Dendritic cell treated with granulocyte-macrophage colony-stimulating factor and Interleukin-4, amounts not matched to agents 40 ng/mL and 50 ng/mL, for 4 days (primary cell): ENCODE results near the gene BICC1.

ENCODE experiments used
- H3K27ac Mint-ChIP-seq: one replicate; pipeline ENCODE4 v1.8.0; 2022; ENCODE audit warnings: mild to moderate bottlenecking, mixed read lengths
- H3K27me3 Mint-ChIP-seq: one replicate; pipeline ENCODE4 v1.8.0; 2022; ENCODE audit warnings: mild to moderate bottlenecking, mixed read lengths
- H3K36me3 Mint-ChIP-seq: one replicate; pipeline ENCODE4 v1.8.0; 2022; ENCODE audit warnings: low read depth, mixed read lengths
- H3K4me1 Mint-ChIP-seq: one replicate; pipeline ENCODE4 v1.8.0; 2022; ENCODE audit warnings: low read depth, mixed read lengths
- H3K4me3 Mint-ChIP-seq: one replicate; pipeline ENCODE4 v1.8.0; 2022; ENCODE audit warnings: mild to moderate bottlenecking, moderate library complexity, mixed read lengths
- H3K9me3 Mint-ChIP-seq: one replicate; pipeline ENCODE4 v1.8.0; 2022; ENCODE audit warnings: mixed read lengths
- intact Hi-C: fragments of 100-400 bp; cut with micrococcal nuclease; formaldehyde crosslinking; loops from one replicate; pipeline ENCODE4 v1.15.0; 2022

The BICC1 gene

DNA sequence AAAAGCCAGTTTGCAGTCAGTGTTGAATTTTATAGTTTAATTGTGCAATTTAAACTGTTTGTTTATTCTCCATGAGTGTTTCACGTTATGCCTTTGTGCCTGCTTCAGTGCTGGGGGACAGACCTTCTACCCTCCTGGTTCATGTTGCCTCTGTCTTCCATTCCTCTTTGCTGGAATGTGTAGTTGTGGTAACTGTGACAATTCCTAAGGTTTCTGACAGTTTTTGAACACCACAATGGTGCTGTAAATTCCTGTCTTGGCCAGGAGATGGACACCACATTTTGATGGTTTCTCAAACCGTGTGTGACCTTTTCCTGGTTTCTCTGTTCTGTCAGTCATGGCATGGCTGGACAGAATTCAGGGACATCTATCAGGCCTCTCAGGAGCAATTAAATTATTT lies 201.7 kb downstream of the BICC1 start:
- H3K4me1 Mint-ChIP-seq = no peaks in the 10 kb centered on the region
- no peaks in the 10 kb centered on the region for H3K9me3 Mint-ChIP-seq
- H3K27ac Mint-ChIP-seq = no peak overlapping the region
- H3K36me3 Mint-ChIP-seq = no peaks in the 10 kb centered on the region
- intact Hi-C loops = no loop called here
- H3K27me3 Mint-ChIP-seq = no peaks in the 10 kb centered on the region
- H3K4me3 Mint-ChIP-seq = no peak overlapping the region

DNA sequence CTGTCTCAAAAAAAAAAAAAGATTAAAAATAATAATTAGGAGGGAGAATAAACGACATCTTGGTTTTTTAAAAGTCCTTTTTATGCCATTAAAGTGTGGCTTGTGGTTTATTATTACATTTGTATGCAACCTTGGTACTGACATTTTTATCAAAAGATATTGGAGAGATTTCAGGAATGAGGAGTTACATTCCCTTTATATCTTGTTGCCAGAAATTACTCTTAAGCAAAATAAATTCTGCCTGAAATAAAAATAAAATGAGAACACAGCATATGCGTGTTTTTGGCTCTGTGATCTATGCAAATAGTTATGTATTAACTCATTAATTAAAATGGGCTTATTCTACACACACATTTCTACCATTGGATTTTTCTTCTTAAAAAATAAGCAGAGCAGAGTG lies 202.4 kb downstream of the BICC1 start:
- H3K4me3 Mint-ChIP-seq = no peak overlapping the region
- no peak overlapping the region for H3K27ac Mint-ChIP-seq
- no peaks in the 10 kb centered on the region for H3K4me1 Mint-ChIP-seq
- no peaks in the 10 kb centered on the region for H3K9me3 Mint-ChIP-seq
- intact Hi-C loops = no loop called here
- no peaks in the 10 kb centered on the region for H3K27me3 Mint-ChIP-seq
- H3K36me3 Mint-ChIP-seq = no peaks in the 10 kb centered on the region

DNA sequence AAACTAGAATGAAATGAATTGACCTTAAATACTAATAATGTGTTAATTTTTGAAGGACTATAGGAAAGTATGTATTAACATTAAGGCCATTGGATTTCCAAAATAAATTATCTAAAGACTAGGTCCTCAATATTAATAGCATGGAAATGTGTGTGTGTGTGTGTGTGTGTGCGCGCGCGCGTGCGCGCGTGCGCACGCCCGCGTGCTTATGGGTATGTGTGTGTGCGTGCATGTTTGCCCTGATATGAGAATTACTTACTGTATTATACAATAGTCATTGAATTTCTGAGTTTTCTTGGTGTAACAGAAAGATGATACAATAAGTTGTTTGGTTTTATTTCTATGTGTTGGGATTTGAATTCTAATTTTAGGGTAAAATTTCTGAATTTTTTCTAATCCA lies 205.9 kb downstream of the BICC1 start:
- intact Hi-C loops = no loop called here
- H3K36me3 Mint-ChIP-seq = no peaks in the 10 kb centered on the region
- no peak overlapping the region for H3K27ac Mint-ChIP-seq
- no peaks in the 10 kb centered on the region for H3K9me3 Mint-ChIP-seq
- H3K4me3 Mint-ChIP-seq = no peak overlapping the region
- H3K4me1 Mint-ChIP-seq = peaks cover 4% of the 10 kb centered on the region
- peaks cover 2% of the 10 kb centered on the region for H3K27me3 Mint-ChIP-seq

DNA sequence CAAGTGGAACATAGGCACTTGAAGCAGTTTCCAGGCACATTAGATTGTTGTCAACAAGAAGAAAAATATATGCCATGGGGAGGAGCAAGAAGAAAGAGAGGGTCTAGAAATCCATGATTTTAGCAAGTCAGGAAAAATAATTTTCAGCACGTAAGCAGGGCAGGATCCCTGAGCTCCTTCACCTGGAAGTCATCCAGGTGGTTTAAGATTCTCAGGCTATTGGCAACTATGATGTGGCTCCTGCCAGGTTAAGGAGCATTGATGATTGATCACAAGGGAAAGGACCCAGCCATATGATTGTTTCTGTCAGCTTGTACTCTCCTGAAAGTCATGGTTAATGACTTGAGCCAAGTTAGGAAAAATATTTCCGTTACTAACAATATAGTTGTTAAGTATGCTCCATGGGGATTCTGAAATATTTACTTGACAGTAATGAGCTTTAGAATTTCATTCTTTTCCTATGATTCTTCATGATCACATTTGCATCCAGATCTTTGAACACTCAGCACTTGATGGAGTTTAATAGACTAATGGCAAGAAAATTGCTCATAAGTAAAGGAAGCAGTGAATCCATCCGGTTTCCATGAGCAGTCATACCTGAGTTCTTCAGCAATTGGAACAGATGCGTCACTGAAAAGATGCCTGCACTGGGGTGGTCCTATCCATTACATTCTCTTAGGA lies 209.1 kb downstream of the BICC1 start:
- no peaks in the 10 kb centered on the region for H3K36me3 Mint-ChIP-seq

DNA sequence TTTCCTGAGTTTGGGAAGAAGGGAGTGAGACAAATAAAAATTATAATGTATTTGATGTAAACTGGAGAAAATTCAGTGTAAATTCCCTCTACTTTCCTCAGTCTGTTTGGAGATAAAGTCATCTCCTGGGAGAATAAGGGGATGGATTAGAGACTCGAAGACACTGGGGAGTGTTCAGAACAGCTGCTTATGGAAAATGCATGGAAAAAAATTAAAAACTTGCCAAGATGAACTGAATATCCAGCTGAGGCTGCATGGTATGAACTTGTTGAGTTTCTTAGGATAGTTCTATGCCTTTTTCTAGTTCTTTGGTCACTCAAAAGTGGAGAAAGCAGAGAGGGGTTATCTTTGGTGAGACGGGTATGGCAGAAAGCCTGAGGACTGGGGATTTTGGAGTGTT lies 210.5 kb downstream of the BICC1 start:
- no peaks in the 10 kb centered on the region for H3K36me3 Mint-ChIP-seq
- H3K27ac Mint-ChIP-seq = no peak overlapping the region
- H3K27me3 Mint-ChIP-seq = peaks cover 2% of the 10 kb centered on the region
- intact Hi-C loops = no loop called here
- H3K9me3 Mint-ChIP-seq = no peaks in the 10 kb centered on the region
- peaks cover 13% of the 10 kb centered on the region for H3K4me1 Mint-ChIP-seq
- H3K4me3 Mint-ChIP-seq = no peak overlapping the region

More for the DNA sequence above, 209.1 kb downstream of the BICC1 start:
- no peak overlapping the region for H3K27ac Mint-ChIP-seq
- no peaks in the 10 kb centered on the region for H3K9me3 Mint-ChIP-seq
- intact Hi-C loops = no loop called here
- H3K4me1 Mint-ChIP-seq = peaks cover 13% of the 10 kb centered on the region
- peaks cover 2% of the 10 kb centered on the region for H3K27me3 Mint-ChIP-seq
- H3K4me3 Mint-ChIP-seq = no peak overlapping the region

DNA sequence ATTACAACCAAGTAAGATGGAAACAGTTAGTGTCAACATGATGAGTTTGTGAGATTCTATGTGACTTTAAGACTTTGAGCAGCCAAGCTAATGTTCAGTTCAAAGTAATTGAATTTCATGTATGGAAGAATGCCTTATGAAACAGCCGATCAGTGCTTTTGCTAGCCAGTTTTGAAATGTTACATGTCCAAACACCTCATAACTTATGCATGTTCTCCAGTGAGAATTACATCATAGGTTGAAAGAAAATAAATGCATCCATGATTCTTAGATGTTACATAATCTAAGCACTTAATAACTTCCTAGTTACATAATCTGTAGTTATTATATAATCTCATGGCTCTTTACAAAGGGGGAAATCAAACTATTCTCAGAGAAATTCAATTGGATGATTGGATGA lies 211.3 kb downstream of the BICC1 start:
- Mint-ChIP-seq H3K27ac (no peak overlapping the region), H3K4me1 (peaks cover 13% of the 10 kb centered on the region), H3K27me3 (peaks cover 2% of the 10 kb centered on the region), H3K36me3 (no peaks in the 10 kb centered on the region), H3K9me3 (no peaks in the 10 kb centered on the region), H3K4me3 (no peak overlapping the region)
- intact Hi-C loops = no loop called here

DNA sequence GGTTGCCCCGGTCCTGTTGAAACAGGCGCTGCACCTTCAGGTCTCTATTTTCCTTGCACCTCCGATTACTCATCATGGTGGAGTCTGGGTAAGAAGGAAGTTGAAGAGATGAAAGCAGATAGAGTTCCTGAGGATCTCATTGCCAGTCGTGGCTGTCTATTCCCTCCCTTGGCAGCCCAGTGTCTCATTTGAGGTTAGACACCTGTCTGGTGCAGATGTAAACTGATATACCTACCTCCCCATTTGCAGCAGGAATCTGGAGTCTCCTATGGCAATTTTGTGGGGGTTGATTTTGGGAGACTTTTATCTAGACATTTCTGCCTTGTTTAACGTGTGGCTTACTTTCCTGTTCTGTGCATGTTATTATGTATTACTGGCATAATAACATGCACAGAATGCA lies 212.1 kb downstream of the BICC1 start:
- intact Hi-C loops = no loop called here
- H3K9me3 Mint-ChIP-seq = peaks cover 8% of the 10 kb centered on the region
- no peaks in the 10 kb centered on the region for H3K36me3 Mint-ChIP-seq
- peaks cover 13% of the 10 kb centered on the region for H3K4me1 Mint-ChIP-seq
- H3K27me3 Mint-ChIP-seq = peaks cover 2% of the 10 kb centered on the region
- H3K4me3 Mint-ChIP-seq = no peak overlapping the region
- H3K27ac Mint-ChIP-seq = no peak overlapping the region

DNA sequence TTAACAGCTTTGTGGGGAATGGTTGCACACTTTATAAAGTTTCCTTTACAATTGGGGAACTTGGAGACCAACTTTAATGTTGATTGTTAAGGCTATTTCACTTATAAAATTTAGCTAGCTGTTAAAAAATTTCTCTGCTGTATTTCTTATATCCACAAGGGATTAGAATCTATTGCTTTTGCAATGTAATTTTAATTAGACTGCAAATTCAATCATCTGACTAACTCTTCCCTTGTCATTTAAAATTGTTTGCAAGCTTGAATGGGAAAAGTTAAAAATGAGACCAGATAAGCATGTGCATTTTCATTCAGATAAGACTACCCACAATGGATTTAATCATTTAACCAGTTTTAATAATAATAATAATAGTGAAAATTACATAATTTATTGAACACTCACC lies 213.2 kb downstream of the BICC1 start:
- Mint-ChIP-seq H3K27me3 (peaks cover 2% of the 10 kb centered on the region), H3K4me3 (no peak overlapping the region), H3K36me3 (no peaks in the 10 kb centered on the region), H3K9me3 (peaks cover 19% of the 10 kb centered on the region), H3K4me1 (peaks cover 13% of the 10 kb centered on the region), H3K27ac (no peak overlapping the region)
- intact Hi-C loops = no loop called here

DNA sequence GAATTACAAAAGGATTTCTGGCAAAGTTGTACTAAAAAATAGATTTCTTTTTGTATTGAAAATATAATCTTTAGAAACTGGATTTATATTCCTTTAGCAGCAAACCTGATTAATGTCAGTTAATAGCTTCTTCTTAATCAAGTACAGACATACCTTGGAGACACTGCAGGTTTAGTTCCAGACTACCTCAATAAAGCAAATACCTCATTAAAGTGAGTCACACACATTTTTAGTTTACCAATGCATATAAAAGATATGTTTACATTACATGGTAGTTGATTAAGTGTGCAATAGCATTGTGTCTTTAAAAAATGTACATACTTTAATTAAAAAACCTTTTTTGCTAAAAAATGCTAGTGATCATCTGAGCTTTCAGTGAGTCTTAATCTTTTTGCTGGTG lies 215.0 kb downstream of the BICC1 start:
- peaks cover 13% of the 10 kb centered on the region for H3K4me1 Mint-ChIP-seq
- H3K9me3 Mint-ChIP-seq = peaks cover 29% of the 10 kb centered on the region
- peaks cover 2% of the 10 kb centered on the region for H3K27me3 Mint-ChIP-seq
- H3K4me3 Mint-ChIP-seq = no peak overlapping the region
- H3K36me3 Mint-ChIP-seq = no peaks in the 10 kb centered on the region
- H3K27ac Mint-ChIP-seq = no peak overlapping the region
- intact Hi-C loops = no loop called here

DNA sequence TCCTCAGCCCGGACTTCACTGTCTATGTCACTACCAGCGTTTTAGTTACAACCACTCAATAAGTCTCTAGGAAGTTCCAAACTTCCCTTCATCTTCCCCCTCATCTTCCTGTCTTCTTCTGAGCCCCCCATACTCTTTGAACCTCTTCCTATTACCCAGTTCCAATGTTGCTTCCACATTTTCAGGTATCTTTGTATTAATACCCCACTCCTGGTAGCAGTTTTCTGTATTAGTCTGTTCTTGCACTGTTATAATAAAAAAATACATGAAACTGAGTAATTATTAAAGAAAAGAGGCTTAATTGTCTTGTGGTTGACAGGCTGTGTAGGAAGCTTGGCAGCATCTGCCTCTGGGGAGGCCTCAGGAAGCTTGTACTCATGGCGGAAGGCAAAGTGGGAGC lies 218.6 kb downstream of the BICC1 start:
- H3K4me1 Mint-ChIP-seq = no peaks in the 10 kb centered on the region
- peaks cover 29% of the 10 kb centered on the region for H3K9me3 Mint-ChIP-seq
- no peak overlapping the region for H3K4me3 Mint-ChIP-seq
- H3K27ac Mint-ChIP-seq = no peak overlapping the region
- H3K36me3 Mint-ChIP-seq = no peaks in the 10 kb centered on the region
- no peaks in the 10 kb centered on the region for H3K27me3 Mint-ChIP-seq
- intact Hi-C loops = no loop called here

DNA sequence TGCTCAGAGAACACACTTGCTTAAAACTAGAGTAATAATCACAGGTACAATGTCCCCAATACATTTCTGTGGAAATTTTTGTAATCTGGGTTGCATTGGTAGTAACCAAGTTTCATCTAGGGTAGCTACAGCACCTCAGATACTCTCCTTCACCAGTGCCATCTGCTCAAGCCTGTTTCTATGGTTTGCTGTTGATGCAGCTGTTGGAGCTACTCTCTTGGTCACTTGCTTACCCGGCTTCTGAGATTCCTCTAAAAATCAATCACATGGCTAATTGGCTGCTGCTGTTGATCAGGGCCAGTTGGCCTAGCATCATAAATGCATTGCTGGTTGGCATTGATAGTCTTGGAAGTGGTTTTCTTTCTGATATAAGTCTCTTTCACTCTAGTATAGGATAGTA lies 220.8 kb downstream of the BICC1 start:
- no peak overlapping the region for H3K4me3 Mint-ChIP-seq
- H3K27ac Mint-ChIP-seq = no peak overlapping the region
- peaks cover 29% of the 10 kb centered on the region for H3K9me3 Mint-ChIP-seq
- intact Hi-C loops = no loop called here
- no peaks in the 10 kb centered on the region for H3K4me1 Mint-ChIP-seq
- no peaks in the 10 kb centered on the region for H3K36me3 Mint-ChIP-seq
- H3K27me3 Mint-ChIP-seq = no peaks in the 10 kb centered on the region

DNA sequence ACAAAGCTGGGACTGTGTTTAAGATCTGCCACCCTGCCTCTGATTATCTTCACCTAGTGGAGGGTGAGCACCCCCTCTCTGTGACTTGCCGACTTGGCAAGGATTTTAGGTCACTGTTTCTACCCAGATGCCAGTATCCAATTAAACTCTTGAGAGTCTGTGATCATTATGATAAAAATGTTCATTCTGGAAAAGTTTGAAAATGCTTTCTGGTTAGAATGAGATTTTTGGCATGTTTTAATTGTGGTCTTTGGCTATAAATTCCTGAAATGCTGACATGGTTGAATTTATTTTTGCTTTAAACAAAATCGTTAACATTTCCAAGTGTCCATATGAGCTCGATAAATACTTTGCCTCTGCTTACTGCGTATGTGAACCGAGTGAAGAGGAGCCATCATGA lies 221.4 kb downstream of the BICC1 start:
- Mint-ChIP-seq H3K27me3 (no peaks in the 10 kb centered on the region), H3K27ac (no peak overlapping the region), H3K36me3 (no peaks in the 10 kb centered on the region), H3K9me3 (peaks cover 28% of the 10 kb centered on the region), H3K4me3 (no peak overlapping the region), H3K4me1 (no peaks in the 10 kb centered on the region)
- intact Hi-C loops = no loop called here

DNA sequence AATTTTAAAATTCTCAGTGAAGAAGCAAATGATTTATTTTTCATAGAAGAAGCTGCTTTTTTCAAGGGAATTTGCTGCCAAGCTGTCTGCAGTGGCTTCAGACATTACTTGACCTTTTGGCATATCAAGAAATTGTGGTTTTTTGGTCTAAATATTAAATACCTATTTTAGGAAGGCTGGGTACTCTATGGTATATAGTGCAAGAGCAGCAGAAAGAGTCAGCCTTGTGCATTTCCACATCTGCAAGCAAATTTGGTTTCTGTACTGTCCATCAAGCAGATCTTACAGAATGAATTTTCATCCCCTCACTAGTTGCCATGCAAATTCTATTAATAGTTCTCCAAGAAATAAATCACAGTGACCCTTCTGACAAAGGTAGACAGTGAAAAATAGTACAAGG lies 222.0 kb downstream of the BICC1 start:
- H3K36me3 Mint-ChIP-seq = no peaks in the 10 kb centered on the region
- H3K4me3 Mint-ChIP-seq = no peak overlapping the region
- H3K27ac Mint-ChIP-seq = no peak overlapping the region
- intact Hi-C loops = no loop called here
- H3K27me3 Mint-ChIP-seq = no peaks in the 10 kb centered on the region
- H3K9me3 Mint-ChIP-seq = peaks cover 23% of the 10 kb centered on the region
- H3K4me1 Mint-ChIP-seq = no peaks in the 10 kb centered on the region

DNA sequence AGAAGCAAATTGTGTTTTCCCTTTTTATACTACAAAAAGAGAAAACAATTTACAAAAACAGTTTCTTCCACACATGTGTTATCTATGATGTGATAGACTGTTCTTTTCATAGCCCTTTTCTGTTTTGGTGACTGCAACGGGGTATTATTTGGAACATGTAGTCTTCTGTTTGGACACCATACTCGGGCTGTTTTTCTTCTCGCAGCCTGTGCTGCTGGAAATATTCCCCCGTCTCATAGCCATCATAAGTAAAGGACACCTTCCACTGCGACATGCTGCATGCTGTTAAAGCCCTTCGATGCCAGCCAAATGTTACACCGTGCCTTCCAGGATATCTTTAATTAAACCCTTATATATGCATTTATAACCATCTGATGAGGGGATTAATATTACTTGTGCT lies 222.4 kb downstream of the BICC1 start:
- peaks cover 18% of the 10 kb centered on the region for H3K9me3 Mint-ChIP-seq
- intact Hi-C loops = no loop called here
- no peak overlapping the region for H3K27ac Mint-ChIP-seq
- no peak overlapping the region for H3K4me3 Mint-ChIP-seq
- no peaks in the 10 kb centered on the region for H3K27me3 Mint-ChIP-seq
- H3K4me1 Mint-ChIP-seq = no peaks in the 10 kb centered on the region
- H3K36me3 Mint-ChIP-seq = no peaks in the 10 kb centered on the region

DNA sequence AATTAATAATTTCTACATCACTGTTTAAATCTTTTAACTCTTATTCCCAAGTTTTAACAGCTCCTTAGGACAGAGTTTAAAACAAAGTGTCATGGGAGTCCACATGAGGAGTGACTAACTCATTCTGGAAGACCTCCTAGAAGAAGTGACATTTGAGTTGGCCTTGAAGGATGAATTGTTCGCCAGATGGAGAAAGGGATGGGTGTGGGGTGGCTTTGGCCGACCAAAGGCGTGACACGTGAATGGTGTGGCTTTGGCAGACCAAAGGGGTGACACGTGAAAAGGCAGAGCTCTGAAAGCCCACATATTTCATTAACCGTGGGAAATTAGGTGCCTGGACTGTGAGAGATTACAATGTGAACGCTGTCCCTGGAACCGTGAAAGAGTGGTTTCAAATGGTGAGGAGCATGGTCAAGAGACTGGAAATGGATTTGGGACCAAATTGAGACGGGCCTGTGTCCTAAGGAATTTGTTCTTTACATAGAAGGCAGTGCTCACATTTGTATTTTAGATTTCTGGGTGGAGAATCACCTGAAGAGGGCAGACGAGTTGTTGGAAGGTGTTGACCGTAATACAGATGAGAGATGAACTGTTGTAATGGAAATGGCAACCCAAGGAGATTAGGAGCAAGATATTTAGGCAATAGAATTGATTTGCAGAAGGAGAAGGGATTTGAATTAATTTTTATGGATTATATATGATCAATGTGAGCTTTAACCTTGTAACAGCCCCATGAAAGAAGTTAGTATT lies 228.1 kb downstream of the BICC1 start:
- H3K27ac Mint-ChIP-seq = no peak overlapping the region
- H3K36me3 Mint-ChIP-seq = no peaks in the 10 kb centered on the region
- intact Hi-C loops = no loop called here
- no peaks in the 10 kb centered on the region for H3K9me3 Mint-ChIP-seq
- H3K27me3 Mint-ChIP-seq = no peaks in the 10 kb centered on the region
- H3K4me1 Mint-ChIP-seq = no peaks in the 10 kb centered on the region
- H3K4me3 Mint-ChIP-seq = no peak overlapping the region
